Right lobe of liver (tissue), 4 donors: ENCODE results near the gene JMJD4.

Experiments
- CTCF ChIP-seq, 4 donors: fragments of 200-600 bp in 3 of 4; fragments of 450-650 bp in 1 of 4; IDR thresholded peaks; one replicate each; pipeline versions ENCODE4 v1.5.1 to v1.8.0; 2016 to 2022; ENCODE audit warnings: antibody characterized with exemption in 4 of 4, mild to moderate bottlenecking in 2 of 4
- POLR2A ChIP-seq: fragments of 450-650 bp; IDR thresholded peaks from one replicate; pipeline ENCODE4 v1.6.1; 2017; ENCODE audit warnings: antibody characterized with exemption, mild to moderate bottlenecking
- donor health status: DM: no; HTN: no; CAD: no.
- donor health status: DM: no; HTN: no; CAD: no.
- donor health status: DM: no; HTN: yes; CAD: no.

- no peak for TF ChIP-seq POLR2A
- TF ChIP-seq CTCF (IDR thresholded peaks at IDR 0.05): no peak
Measured at GRCh38 chr1:227742738-227743715, 7.9 kb upstream of the JMJD4 start.
